Measurements from ENCODE around the gene MYBPC3.

The MYBPC3 gene

DNA sequence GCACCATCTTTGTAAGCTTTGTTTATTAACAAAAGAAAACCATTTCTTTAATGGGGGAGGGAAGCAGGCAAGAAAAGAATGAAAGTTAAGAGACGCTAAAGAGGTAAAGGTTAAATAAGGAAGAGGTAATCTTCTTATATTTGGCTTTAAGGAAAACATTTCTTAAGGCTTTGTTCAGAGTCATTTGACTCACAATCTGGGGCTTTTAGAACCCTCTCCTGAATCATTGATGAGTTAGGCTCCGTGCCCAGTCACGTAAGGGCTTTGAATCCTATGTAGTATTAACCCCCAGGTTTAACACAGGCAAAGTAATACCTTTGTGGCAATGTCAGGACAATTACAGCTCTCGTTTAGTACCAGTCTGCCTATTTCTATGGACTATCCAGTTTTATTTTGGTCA, 56.5 kb downstream of the MYBPC3 start:
- TF ChIP-seq, protein P1, sequence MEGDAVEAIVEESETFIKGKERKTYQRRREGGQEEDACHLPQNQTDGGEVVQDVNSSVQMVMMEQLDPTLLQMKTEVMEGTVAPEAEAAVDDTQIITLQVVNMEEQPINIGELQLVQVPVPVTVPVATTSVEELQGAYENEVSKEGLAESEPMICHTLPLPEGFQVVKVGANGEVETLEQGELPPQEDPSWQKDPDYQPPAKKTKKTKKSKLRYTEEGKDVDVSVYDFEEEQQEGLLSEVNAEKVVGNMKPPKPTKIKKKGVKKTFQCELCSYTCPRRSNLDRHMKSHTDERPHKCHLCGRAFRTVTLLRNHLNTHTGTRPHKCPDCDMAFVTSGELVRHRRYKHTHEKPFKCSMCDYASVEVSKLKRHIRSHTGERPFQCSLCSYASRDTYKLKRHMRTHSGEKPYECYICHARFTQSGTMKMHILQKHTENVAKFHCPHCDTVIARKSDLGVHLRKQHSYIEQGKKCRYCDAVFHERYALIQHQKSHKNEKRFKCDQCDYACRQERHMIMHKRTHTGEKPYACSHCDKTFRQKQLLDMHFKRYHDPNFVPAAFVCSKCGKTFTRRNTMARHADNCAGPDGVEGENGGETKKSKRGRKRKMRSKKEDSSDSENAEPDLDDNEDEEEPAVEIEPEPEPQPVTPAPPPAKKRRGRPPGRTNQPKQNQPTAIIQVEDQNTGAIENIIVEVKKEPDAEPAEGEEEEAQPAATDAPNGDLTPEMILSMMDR (IDR thresholded peaks at IDR 0.05; ENCODE audit: borderline replicate concordance, control extremely low read depth, extremely low read depth, insufficient read depth, missing control alignments), result no peak
- no peak for DNase-seq (ENCODE audit: low spot score)
- in situ Hi-C loops (cut with MboI; ENCODE audit: low sequenced_read_pairs, unreplicated experiment), result no loop called here

DNA sequence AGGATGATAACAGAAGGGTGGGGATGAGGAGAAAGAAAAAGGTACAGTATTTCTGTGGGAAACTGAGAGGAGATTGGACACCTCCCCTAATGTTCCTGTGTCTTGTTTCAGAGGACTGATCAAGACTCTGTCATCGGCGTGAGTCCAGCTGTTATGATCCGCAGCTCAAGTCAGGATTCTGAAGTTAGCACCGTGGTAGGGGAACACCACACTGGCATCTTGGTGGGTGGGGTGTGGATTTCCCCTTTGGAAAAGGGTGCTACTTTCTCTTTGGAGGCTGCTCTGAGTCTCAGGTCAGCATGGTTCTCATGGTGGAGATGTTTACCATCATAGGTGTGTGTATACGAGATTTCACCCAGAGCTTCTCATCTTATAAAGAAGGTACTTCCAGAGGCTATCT, 57.1 kb downstream of the MYBPC3 start:
- TF ChIP-seq, protein P1 (IDR thresholded peaks at IDR 0.05; ENCODE audit: borderline replicate concordance, control extremely low read depth, extremely low read depth, insufficient read depth, missing control alignments), result no peak
- in situ Hi-C loops (cut with MboI; ENCODE audit: low sequenced_read_pairs, unreplicated experiment), result no loop called here

GRCh38 chr11:47289856-47290255, 62.6 kb downstream of the MYBPC3 start:
- no peak for DNase-seq (ENCODE audit: low spot score)
- TF ChIP-seq, protein P1 (IDR thresholded peaks at IDR 0.05; ENCODE audit: borderline replicate concordance, control extremely low read depth, extremely low read depth, insufficient read depth, missing control alignments), result no peak
- in situ Hi-C loops (cut with MboI; ENCODE audit: low sequenced_read_pairs, unreplicated experiment), result no loop called here

More for the DNA sequence above, 57.1 kb downstream of the MYBPC3 start:
- DNase-seq (ENCODE audit: low spot score), result no peak

DNA sequence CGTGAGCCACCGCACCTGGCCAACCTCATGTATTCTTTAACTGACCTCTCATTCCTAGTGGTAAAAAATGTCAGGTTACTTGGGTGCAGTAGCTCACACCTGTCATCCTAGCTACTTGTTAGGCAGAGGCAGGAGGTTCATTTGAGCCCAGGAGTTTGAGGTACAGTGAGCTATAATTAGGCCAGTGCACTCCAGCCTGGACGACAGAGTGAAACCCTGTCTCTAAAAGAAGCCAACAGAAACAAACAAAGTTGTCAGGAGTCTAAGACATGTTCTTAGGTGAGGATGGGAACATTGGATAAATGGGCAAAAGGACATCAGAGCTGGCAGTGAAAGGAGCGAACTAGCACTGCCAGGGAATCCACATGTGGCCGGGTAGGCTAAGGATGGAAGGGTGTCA, 64.4 kb downstream of the MYBPC3 start:
- no peak for DNase-seq (ENCODE audit: low spot score)
- in situ Hi-C loops (cut with MboI; ENCODE audit: low sequenced_read_pairs, unreplicated experiment), result no loop called here
- TF ChIP-seq, protein P1 (IDR thresholded peaks at IDR 0.05; ENCODE audit: borderline replicate concordance, control extremely low read depth, extremely low read depth, insufficient read depth, missing control alignments), result no peak

- no peak for DNase-seq (ENCODE audit: low spot score)
- TF ChIP-seq, protein P1 (IDR thresholded peaks at IDR 0.05; ENCODE audit: borderline replicate concordance, control extremely low read depth, extremely low read depth, insufficient read depth, missing control alignments), result no peak
- in situ Hi-C loops (cut with MboI; ENCODE audit: low sequenced_read_pairs, unreplicated experiment), result no loop called here
Observed at GRCh38 chr11:47285969-47286770, 66.3 kb downstream of the MYBPC3 start.

DNA sequence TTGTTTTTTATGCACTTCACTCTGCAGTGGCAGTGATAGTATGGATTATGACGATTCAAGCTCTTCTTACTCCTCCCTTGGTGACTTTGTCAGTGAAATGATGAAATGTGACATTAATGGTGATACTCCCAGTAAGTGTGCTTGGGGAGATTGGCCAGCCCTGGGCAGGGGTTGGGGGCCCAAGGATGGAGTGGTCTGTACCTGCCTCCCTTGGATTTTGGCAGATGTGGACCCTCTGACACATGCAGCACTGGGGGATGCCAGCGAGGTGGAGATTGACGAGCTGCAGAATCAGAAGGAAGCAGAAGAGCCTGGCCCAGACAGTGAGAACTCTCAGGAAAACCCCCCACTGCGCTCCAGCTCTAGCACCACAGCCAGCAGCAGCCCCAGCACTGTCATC, 68.4 kb downstream of the MYBPC3 start:
- DNase-seq (ENCODE audit: low spot score), result no peak
- in situ Hi-C loops (cut with MboI; ENCODE audit: low sequenced_read_pairs, unreplicated experiment), result no loop called here
- TF ChIP-seq, protein P1 (IDR thresholded peaks at IDR 0.05; ENCODE audit: borderline replicate concordance, control extremely low read depth, extremely low read depth, insufficient read depth, missing control alignments), result no peak
